ENCODE measurements around the gene ZNF646. TPM values are rescaled to one million over a fixed set of nuclear protein-coding genes. Genes with fewer than 3 reads are reported as not detected.
A peak's percentile ranks its signal among the peaks of the same experiment; 100 is the strongest.

ZNF646 gene
- total RNA-seq, 1 experiment from 2014 or later, result 26.8 TPM

DNA sequence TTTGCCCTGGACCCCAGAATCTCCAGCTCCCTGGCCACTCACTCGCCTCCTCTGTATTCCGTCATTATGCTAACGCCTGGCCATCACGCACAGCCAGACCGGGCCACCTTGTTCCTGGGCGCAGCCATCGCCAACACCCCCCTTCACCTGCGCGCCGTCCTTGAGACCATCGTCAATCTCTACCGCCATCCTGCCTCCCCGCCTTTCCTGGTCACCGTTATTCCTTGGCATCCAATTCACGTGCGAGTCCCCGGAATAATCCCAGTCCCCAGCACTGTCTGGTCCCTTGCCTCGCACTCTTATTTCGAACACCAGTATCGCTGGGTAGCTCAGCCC, 19.8 kb downstream of the ZNF646 start:
- TF ChIP-seq, protein P1, sequence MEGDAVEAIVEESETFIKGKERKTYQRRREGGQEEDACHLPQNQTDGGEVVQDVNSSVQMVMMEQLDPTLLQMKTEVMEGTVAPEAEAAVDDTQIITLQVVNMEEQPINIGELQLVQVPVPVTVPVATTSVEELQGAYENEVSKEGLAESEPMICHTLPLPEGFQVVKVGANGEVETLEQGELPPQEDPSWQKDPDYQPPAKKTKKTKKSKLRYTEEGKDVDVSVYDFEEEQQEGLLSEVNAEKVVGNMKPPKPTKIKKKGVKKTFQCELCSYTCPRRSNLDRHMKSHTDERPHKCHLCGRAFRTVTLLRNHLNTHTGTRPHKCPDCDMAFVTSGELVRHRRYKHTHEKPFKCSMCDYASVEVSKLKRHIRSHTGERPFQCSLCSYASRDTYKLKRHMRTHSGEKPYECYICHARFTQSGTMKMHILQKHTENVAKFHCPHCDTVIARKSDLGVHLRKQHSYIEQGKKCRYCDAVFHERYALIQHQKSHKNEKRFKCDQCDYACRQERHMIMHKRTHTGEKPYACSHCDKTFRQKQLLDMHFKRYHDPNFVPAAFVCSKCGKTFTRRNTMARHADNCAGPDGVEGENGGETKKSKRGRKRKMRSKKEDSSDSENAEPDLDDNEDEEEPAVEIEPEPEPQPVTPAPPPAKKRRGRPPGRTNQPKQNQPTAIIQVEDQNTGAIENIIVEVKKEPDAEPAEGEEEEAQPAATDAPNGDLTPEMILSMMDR (IDR thresholded peaks at IDR 0.05), result no peak
- TF ChIP-seq TCF7L2 (IDR thresholded peaks at IDR 0.05; ENCODE audit: low read depth, low read length) (no peak), POLR2AphosphoS5 (IDR thresholded peaks at IDR 0.05; ENCODE audit: low read depth, low read length) (no peak), SIN3A (IDR thresholded peaks at IDR 0.05; ENCODE audit: borderline replicate concordance, insufficient read depth, low read depth, low read length) (no peak)
- TF ChIP-seq, protein P2, sequence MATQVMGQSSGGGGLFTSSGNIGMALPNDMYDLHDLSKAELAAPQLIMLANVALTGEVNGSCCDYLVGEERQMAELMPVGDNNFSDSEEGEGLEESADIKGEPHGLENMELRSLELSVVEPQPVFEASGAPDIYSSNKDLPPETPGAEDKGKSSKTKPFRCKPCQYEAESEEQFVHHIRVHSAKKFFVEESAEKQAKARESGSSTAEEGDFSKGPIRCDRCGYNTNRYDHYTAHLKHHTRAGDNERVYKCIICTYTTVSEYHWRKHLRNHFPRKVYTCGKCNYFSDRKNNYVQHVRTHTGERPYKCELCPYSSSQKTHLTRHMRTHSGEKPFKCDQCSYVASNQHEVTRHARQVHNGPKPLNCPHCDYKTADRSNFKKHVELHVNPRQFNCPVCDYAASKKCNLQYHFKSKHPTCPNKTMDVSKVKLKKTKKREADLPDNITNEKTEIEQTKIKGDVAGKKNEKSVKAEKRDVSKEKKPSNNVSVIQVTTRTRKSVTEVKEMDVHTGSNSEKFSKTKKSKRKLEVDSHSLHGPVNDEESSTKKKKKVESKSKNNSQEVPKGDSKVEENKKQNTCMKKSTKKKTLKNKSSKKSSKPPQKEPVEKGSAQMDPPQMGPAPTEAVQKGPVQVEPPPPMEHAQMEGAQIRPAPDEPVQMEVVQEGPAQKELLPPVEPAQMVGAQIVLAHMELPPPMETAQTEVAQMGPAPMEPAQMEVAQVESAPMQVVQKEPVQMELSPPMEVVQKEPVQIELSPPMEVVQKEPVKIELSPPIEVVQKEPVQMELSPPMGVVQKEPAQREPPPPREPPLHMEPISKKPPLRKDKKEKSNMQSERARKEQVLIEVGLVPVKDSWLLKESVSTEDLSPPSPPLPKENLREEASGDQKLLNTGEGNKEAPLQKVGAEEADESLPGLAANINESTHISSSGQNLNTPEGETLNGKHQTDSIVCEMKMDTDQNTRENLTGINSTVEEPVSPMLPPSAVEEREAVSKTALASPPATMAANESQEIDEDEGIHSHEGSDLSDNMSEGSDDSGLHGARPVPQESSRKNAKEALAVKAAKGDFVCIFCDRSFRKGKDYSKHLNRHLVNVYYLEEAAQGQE (IDR thresholded peaks at IDR 0.05; ENCODE audit: insufficient read depth in 1 of 2, low read depth in 2 of 2, low read length in 1 of 2), result no peak
- no peaks in the 10 kb centered on the region for H3K9me3 ChIP-seq (ENCODE audit: control insufficient read depth, insufficient read depth, low read depth, low read length)
- no peak for DNase-seq (ENCODE audit: low read depth, low spot score)
- BruUV-seq (replicated peaks), result TSS peak; percentile 81
- intact Hi-C loops (cut with micrococcal nuclease; ENCODE audit: unreplicated experiment) (loop anchor here (10.0 kb wide), 1 partner anchor 59 kb away; the partner anchor contains the start of gene STX4), in situ Hi-C loops (cut with HindIII; ENCODE audit: low pct_unique_long_range_greater_than_20kb, low sequenced_read_pairs) (no loop called here)
- peaks cover 7% of the 10 kb centered on the region; the same call in 1 of the 2 replicates for H3K4me1 ChIP-seq (ENCODE audit: control insufficient read depth, insufficient read depth, low read length)
- ATAC-seq, result peak; percentile 39
- H3K27me3 ChIP-seq (ENCODE audit: control insufficient read depth, insufficient read depth, low read length), result no peaks in the 10 kb centered on the region
- no peaks in the 10 kb centered on the region; the same call in 1 of the 2 replicates for H3K36me3 ChIP-seq (ENCODE audit: control insufficient read depth, insufficient read depth, low read length)
- peak overlapping the region; percentile 92 to 97 for H3K4me3 ChIP-seq (ENCODE audit: low read depth in 2 of 2, low read length in 2 of 2)
- CTCF ChIA-PET, result interaction anchor here (0.7 kb wide), 1 partner anchor 11 kb away, joined by 5 read pairs; no protein-coding TSS in a partner anchor
- POLR2A ChIA-PET, result no interaction called here
- peak overlapping the region; percentile 87 for H3K27ac ChIP-seq (ENCODE audit: low read length)

DNA sequence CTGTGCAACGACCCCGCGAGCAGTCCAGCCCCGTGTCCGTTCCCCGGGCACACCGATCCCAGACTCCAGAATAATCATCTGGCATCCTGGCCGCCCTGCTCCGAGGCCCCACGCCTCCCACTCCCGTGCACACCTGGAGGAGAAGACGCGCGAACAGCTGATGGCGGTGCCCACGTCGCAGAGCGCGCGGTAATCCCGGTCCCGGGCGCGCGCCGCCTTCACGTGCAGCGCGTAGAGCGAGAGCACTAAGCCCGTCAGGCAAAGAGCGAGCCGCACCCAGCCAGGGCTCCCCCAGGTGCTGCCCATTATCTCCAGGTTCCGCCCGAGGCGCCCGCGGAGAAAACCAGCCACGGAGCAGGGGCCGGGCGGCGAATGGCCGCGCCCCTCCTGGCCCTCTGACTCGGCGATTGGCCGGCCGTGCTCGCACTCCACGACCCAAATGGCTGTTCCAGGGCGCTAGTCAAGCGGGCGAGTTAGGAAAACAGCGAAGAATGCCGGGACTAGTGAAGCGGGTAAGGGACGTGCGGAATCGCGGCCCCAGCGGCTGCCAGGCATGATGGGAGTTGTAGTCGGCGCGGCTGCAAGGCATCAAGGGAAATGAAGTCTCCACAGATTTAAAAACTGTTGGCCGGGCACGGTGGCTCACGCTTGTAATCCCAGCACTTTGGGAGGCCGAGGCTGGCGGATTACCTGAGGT, 20.4 kb downstream of the ZNF646 start, which contains the start of gene VKORC1:
Gene VKORC1 (minus strand): TSS at position 374 of the 697 bp plus-strand sequence. CDS start 68 bp downstream, at position 306.
- no peak for TF ChIP-seq SIN3A (IDR thresholded peaks at IDR 0.05; ENCODE audit: borderline replicate concordance, insufficient read depth, low read depth, low read length)
- TF ChIP-seq TCF7L2 (IDR thresholded peaks at IDR 0.05; ENCODE audit: low read depth, low read length), result 0 out of 2 replicates have a peak, but pooled peaks have one; percentile 28
- TF ChIP-seq POLR2AphosphoS5 (IDR thresholded peaks at IDR 0.05; ENCODE audit: low read depth, low read length), result peak; percentile 31; the same call in 1 of the 2 replicates
- TF ChIP-seq, protein P2 (IDR thresholded peaks at IDR 0.05; ENCODE audit: insufficient read depth in 1 of 2, low read depth in 2 of 2, low read length in 1 of 2), result no peak
- TF ChIP-seq, protein P1 (IDR thresholded peaks at IDR 0.05), result no peak
- DNase-seq (ENCODE audit: low read depth, low spot score) (peak; percentile 89), ATAC-seq (peak; percentile 98)
- intact Hi-C loops (cut with micrococcal nuclease; ENCODE audit: unreplicated experiment), result loop anchor here (5.0 to 10.0 kb wide), 3 partner anchors 60 to 142 kb away; partner anchors contain the start of genes HSD3B7 and STX4
- Histone ChIP-seq H3K4me3 (ENCODE audit: low read depth in 2 of 2, low read length in 2 of 2) (peak within 1 kb of the TSS; percentile 92 to 97), H3K36me3 (ENCODE audit: control insufficient read depth, insufficient read depth, low read length) (no peaks in the 10 kb centered on the region; the same call in 1 of the 2 replicates), H3K27ac (ENCODE audit: low read length) (peak within 1 kb of the TSS; percentile 87), H3K4me1 (ENCODE audit: control insufficient read depth, insufficient read depth, low read length) (peaks cover 7% of the 10 kb centered on the region; the same call in 1 of the 2 replicates), H3K9me3 (ENCODE audit: control insufficient read depth, insufficient read depth, low read depth, low read length) (no peaks in the 10 kb centered on the region), H3K27me3 (ENCODE audit: control insufficient read depth, insufficient read depth, low read length) (no peaks in the 10 kb centered on the region)
- BruUV-seq (replicated peaks), result no TSS peak
- CTCF ChIA-PET, result no interaction called here
- in situ Hi-C loops (cut with HindIII; ENCODE audit: low pct_unique_long_range_greater_than_20kb, low sequenced_read_pairs), result no loop called here
- POLR2A ChIA-PET, result no interaction called here

Data from Panc1 (cell line).